Mesenchymal stem cell (in vitro differentiated cells and primary cell): ENCODE results near the gene TMF1.
A peak's percentile ranks its signal among the peaks of the same experiment; 100 is the strongest.

Experiments
- DNase-seq: peaks from one replicate; pipeline ENCODE4 v3.0.0-alpha.2; 2013
- H2AFZ ChIP-seq: one replicate; pipeline ENCODE4 v1.6.1; 2013; ENCODE audit warnings: low read depth, mild to moderate bottlenecking, control low read depth, inconsistent platforms, low read length, moderate library complexity
- H2AK5ac ChIP-seq: 2 replicates; pipeline ENCODE4 v1.6.1; 2013; ENCODE audit warnings: low read length, moderate library complexity, mild to moderate bottlenecking, inconsistent platforms; ENCODE audit not compliant: severe bottlenecking
- H2BK120ac ChIP-seq: one replicate; pipeline ENCODE4 v1.6.1; 2013; ENCODE audit warnings: low read depth, mild to moderate bottlenecking, inconsistent platforms, low read length, moderate library complexity
- H2BK12ac ChIP-seq, 2 experiments: one replicate each; pipeline ENCODE4 v1.6.1; 2013; ENCODE audit warnings: inconsistent platforms in 2 of 2, low read length in 2 of 2, mild to moderate bottlenecking in 2 of 2, moderate library complexity in 2 of 2, control low read depth in 1 of 2
- H2BK15ac ChIP-seq: one replicate; pipeline ENCODE4 v1.6.1; 2013; ENCODE audit warnings: mild to moderate bottlenecking, low read depth, inconsistent platforms; ENCODE audit not compliant: poor library complexity, severe bottlenecking
- H2BK5ac ChIP-seq: 2 replicates; pipeline ENCODE4 v1.6.1; 2013; ENCODE audit warnings: low read depth, mild to moderate bottlenecking, low read length, control low read depth, inconsistent platforms; ENCODE audit not compliant: poor library complexity, severe bottlenecking
- H3K14ac ChIP-seq, 2 experiments: one replicate each; pipeline ENCODE4 v1.6.1; 2013; ENCODE audit warnings: inconsistent platforms in 2 of 2, low read length in 2 of 2, control low read depth in 1 of 2, mild to moderate bottlenecking in 1 of 2, moderate library complexity in 1 of 2
- H3K18ac ChIP-seq, 2 experiments: one replicate each; pipeline ENCODE4 v1.6.1; 2013; ENCODE audit warnings: inconsistent platforms in 2 of 2, low read length in 2 of 2, control low read depth in 1 of 2, low read depth in 1 of 2, mild to moderate bottlenecking in 1 of 2
- H3K23ac ChIP-seq, 2 experiments: one replicate each; pipeline ENCODE4 v1.6.1; 2013; ENCODE audit warnings: inconsistent platforms in 2 of 2, low read length in 2 of 2, mild to moderate bottlenecking in 2 of 2, moderate library complexity in 2 of 2, control low read depth in 1 of 2
- H3K27ac ChIP-seq: 2 replicates; pipeline ENCODE4 v1.5.1; 2013; ENCODE audit warnings: mild to moderate bottlenecking, moderate library complexity, low read length, control low read depth, inconsistent platforms; ENCODE audit not compliant: poor library complexity, severe bottlenecking
- H3K27me3 ChIP-seq, 2 experiments: 2 replicates each; pipeline versions ENCODE4 v1.6.1 to v1.7.0; 2013; ENCODE audit warnings: low read length in 2 of 2, mild to moderate bottlenecking in 2 of 2, moderate library complexity in 2 of 2, control low read depth in 1 of 2, inconsistent platforms in 1 of 2; ENCODE audit not compliant: control insufficient read depth in 1 of 2, insufficient read depth in 1 of 2
- H3K36me3 ChIP-seq, 2 experiments: 2 replicates each; pipeline versions ENCODE4 v1.6.1 to v1.7.0; 2013; ENCODE audit warnings: low read length in 2 of 2, control low read depth in 1 of 2, inconsistent platforms in 1 of 2, low read depth in 1 of 2, mild to moderate bottlenecking in 1 of 2; ENCODE audit not compliant: insufficient read depth in 2 of 2, control insufficient read depth in 1 of 2
- H3K4ac ChIP-seq, 2 experiments: one replicate each; pipeline ENCODE4 v1.6.1; 2013; ENCODE audit warnings: inconsistent platforms in 2 of 2, low read length in 2 of 2, mild to moderate bottlenecking in 2 of 2, moderate library complexity in 2 of 2, control low read depth in 1 of 2, low read depth in 1 of 2
- H3K4me1 ChIP-seq: 2 replicates; pipeline ENCODE4 v1.6.1; 2013; ENCODE audit warnings: low read depth, low read length, control low read depth; ENCODE audit not compliant: control insufficient read depth, insufficient read depth
- H3K4me2 ChIP-seq: 2 replicates; pipeline ENCODE4 v1.6.1; 2013; ENCODE audit warnings: low read length, mild to moderate bottlenecking, inconsistent platforms; ENCODE audit not compliant: poor library complexity, severe bottlenecking
- H3K4me3 ChIP-seq, 2 experiments: 2 replicates each; pipeline versions ENCODE4 v1.5.1 to v1.7.0; 2013; ENCODE audit warnings: low read length in 2 of 2, mild to moderate bottlenecking in 2 of 2, control low read depth in 1 of 2, low read depth in 1 of 2; ENCODE audit not compliant: insufficient read depth in 1 of 2
- H3K79me1 ChIP-seq: replicated peaks from 2 replicates; pipeline ENCODE4 v1.6.1; 2013; ENCODE audit warnings: mild to moderate bottlenecking, control low read depth, low read length, inconsistent platforms; ENCODE audit not compliant: poor library complexity, severe bottlenecking
- H3K9ac ChIP-seq: 2 replicates; pipeline ENCODE4 v1.7.0; 2013; ENCODE audit warnings: mild to moderate bottlenecking, low read length, moderate library complexity
- H3K9me3 ChIP-seq: 2 replicates; pipeline ENCODE4 v1.7.0; 2013; ENCODE audit warnings: mild to moderate bottlenecking, low read length; ENCODE audit not compliant: control insufficient read depth
- H4K8ac ChIP-seq: one replicate; pipeline ENCODE4 v1.6.1; 2013; ENCODE audit warnings: inconsistent platforms, mild to moderate bottlenecking, low read length, moderate library complexity
- H4K91ac ChIP-seq: one replicate; pipeline ENCODE4 v1.6.1; 2013; ENCODE audit warnings: mild to moderate bottlenecking, low read length, inconsistent platforms
- WGBS: methylation state at CpG from one replicate; pipeline ENCODE4 v1.1.7; 2013; ENCODE audit warnings: mixed read lengths; 5-methylcytosine and 5-hydroxymethylcytosine counted together

The TMF1 gene

GRCh38 chr3:68985146-68985790, 66.9 kb downstream of the TMF1 start:
- H3K9ac ChIP-seq: no peak overlapping the region
- 100% methylated on average over 2 of the region's 3 CpGs for WGBS
- DNase-seq: no peak
- H2BK120ac ChIP-seq: no peak overlapping the region
- no peaks in the 10 kb centered on the region for H3K27me3 ChIP-seq
- no peak overlapping the region for H2BK12ac ChIP-seq
- H3K23ac ChIP-seq: no peak overlapping the region
- peaks cover 36 to 83% of the 10 kb centered on the region in 2 experiments for H3K36me3 ChIP-seq
- no peak overlapping the region for H2BK5ac ChIP-seq
- H3K4me2 ChIP-seq: no peak overlapping the region
- no peaks in the 10 kb centered on the region for H3K9me3 ChIP-seq
- no peak overlapping the region for H4K8ac ChIP-seq
- no peak overlapping the region for H3K14ac ChIP-seq
- no peak overlapping the region for H3K4ac ChIP-seq
- H3K18ac ChIP-seq: no peak overlapping the region
- H3K4me3 ChIP-seq: no peak overlapping the region
- H3K4me1 ChIP-seq: no peaks in the 10 kb centered on the region
- H4K91ac ChIP-seq: no peak overlapping the region
- H2AK5ac ChIP-seq: no peak overlapping the region
- H3K27ac ChIP-seq: no peak overlapping the region
- no peak overlapping the region for H2AFZ ChIP-seq
- peaks cover 13% of the 10 kb centered on the region for H3K79me1 ChIP-seq
- no peak overlapping the region for H2BK15ac ChIP-seq

GRCh38 chr3:68984011-68984530, 68.1 kb downstream of the TMF1 start:
- Histone ChIP-seq H3K36me3 (peaks cover 35 to 95% of the 10 kb centered on the region in 2 experiments), H3K18ac (no peak overlapping the region), H3K4me3 (no peak overlapping the region), H3K27me3 (no peaks in the 10 kb centered on the region), H3K9me3 (no peaks in the 10 kb centered on the region), H3K23ac (no peak overlapping the region), H2AK5ac (no peak overlapping the region), H3K9ac (no peak overlapping the region), H3K4me2 (no peak overlapping the region), H3K4ac (no peak overlapping the region), H3K14ac (no peak overlapping the region), H2AFZ (no peak overlapping the region), H4K91ac (no peak overlapping the region), H3K79me1 (peaks cover 11% of the 10 kb centered on the region), H2BK5ac (no peak overlapping the region), H2BK15ac (no peak overlapping the region), H4K8ac (no peak overlapping the region), H2BK120ac (no peak overlapping the region), H3K4me1 (no peaks in the 10 kb centered on the region), H3K27ac (no peak overlapping the region), H2BK12ac (no peak overlapping the region)
- DNase-seq: no peak
- WGBS: 79% methylated on average over 4 of the region's 5 CpGs

GRCh38 chr3:68977486-68978167, 74.5 kb downstream of the TMF1 start:
- Histone ChIP-seq H3K9me3 (no peaks in the 10 kb centered on the region), H3K9ac (no peak overlapping the region), H4K91ac (no peak overlapping the region), H3K4ac (no peak overlapping the region), H3K14ac (no peak overlapping the region), H3K79me1 (no peaks in the 10 kb centered on the region), H3K18ac (no peak overlapping the region), H3K27me3 (no peaks in the 10 kb centered on the region), H4K8ac (no peak overlapping the region), H3K23ac (no peak overlapping the region), H3K4me2 (no peak overlapping the region), H2BK12ac (no peak overlapping the region), H2BK15ac (no peak overlapping the region), H3K4me3 (no peak overlapping the region), H2AFZ (no peak overlapping the region), H3K4me1 (no peaks in the 10 kb centered on the region), H2BK120ac (no peak overlapping the region), H2AK5ac (no peak overlapping the region), H3K36me3 (peaks cover 15 to 71% of the 10 kb centered on the region in 2 experiments), H3K27ac (no peak overlapping the region), H2BK5ac (no peak overlapping the region)
- DNase-seq: peak; percentile 44
- 53% methylated on average over 3 of the region's 8 CpGs for WGBS

- Histone ChIP-seq H3K14ac (no peak overlapping the region), H2BK5ac (no peak overlapping the region), H2BK120ac (no peak overlapping the region), H2BK12ac (no peak overlapping the region), H3K4me3 (no peak overlapping the region), H3K4ac (no peak overlapping the region), H3K4me2 (no peak overlapping the region), H3K79me1 (no peaks in the 10 kb centered on the region), H2AK5ac (no peak overlapping the region), H3K36me3 (peaks cover 5 to 44% of the 10 kb centered on the region in 2 experiments), H3K4me1 (no peaks in the 10 kb centered on the region), H3K23ac (no peak overlapping the region), H3K27me3 (peaks cover 13 to 15% of the 10 kb centered on the region in 2 experiments), H4K8ac (no peak overlapping the region), H3K27ac (no peak overlapping the region), H3K18ac (no peak overlapping the region), H3K9me3 (no peaks in the 10 kb centered on the region), H2BK15ac (no peak overlapping the region), H3K9ac (no peak overlapping the region), H2AFZ (no peak overlapping the region), H4K91ac (no peak overlapping the region)
- 99% methylated on average over 4 of the region's 5 CpGs for WGBS
- DNase-seq: no peak
Measured at GRCh38 chr3:68974711-68975110, 77.4 kb downstream of the TMF1 start.
